ENCODE measurements around the gene GLDN.
"Not testable (repeated sequence)": the region's sequence is repeated elsewhere in the genome, so short reads cannot be mapped to it uniquely, and the experiment has no call there.

GRCh38 chr15:51446029-51446744 is 104.7 kb downstream of the GLDN start:
- TF ChIP-seq CTCF, POLR2A (IDR thresholded peaks at IDR 0.05): not testable (repeated sequence)
